Keratinocyte (primary cell): ENCODE results near the gene GPR39.

ENCODE experiments used
- EZH2 ChIP-seq: IDR thresholded peaks from one replicate; pipeline ENCODE4 v1.6.1; 2012; ENCODE audit warnings: inconsistent platforms, mild to moderate bottlenecking, low read length, moderate library complexity
- TF ChIP-seq, protein P1 (sequence below), 3 experiments: IDR thresholded peaks in 1 of 3; conservative IDR thresholded peaks in 1 of 3; optimal IDR thresholded peaks in 1 of 3; 2 replicates in 2 of 3; 3 replicates in 1 of 3; pipeline versions ENCODE3 to v1.5.1; 2011; ENCODE audit warnings: low read length in 3 of 3, mild to moderate bottlenecking in 3 of 3, moderate library complexity in 2 of 3, control low read depth in 1 of 3, inconsistent platforms in 1 of 3; ENCODE audit not compliant: insufficient read depth in 2 of 3; ENCODE audit errors: extremely low read depth in 1 of 3

DNA sequence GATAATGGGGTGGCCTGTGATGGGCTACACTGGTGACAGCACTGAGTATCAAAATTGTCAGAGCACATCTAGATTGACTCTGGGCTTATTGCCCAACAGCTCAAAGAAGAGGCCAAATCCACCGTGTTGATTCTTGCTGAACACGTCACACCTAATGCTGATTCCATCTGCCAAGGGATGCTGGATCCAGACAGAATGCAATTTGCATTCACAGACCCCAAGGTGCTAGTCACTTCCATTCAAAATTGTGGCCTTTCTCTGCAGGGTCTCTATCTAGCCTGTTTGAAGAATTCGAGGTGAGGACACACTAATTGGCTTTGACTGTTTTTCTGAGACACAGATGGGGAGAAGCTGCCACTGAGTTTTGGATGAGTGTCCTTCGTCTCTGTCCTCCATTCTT, 13.5 kb upstream of the GPR39 start:
- TF ChIP-seq, protein P1, sequence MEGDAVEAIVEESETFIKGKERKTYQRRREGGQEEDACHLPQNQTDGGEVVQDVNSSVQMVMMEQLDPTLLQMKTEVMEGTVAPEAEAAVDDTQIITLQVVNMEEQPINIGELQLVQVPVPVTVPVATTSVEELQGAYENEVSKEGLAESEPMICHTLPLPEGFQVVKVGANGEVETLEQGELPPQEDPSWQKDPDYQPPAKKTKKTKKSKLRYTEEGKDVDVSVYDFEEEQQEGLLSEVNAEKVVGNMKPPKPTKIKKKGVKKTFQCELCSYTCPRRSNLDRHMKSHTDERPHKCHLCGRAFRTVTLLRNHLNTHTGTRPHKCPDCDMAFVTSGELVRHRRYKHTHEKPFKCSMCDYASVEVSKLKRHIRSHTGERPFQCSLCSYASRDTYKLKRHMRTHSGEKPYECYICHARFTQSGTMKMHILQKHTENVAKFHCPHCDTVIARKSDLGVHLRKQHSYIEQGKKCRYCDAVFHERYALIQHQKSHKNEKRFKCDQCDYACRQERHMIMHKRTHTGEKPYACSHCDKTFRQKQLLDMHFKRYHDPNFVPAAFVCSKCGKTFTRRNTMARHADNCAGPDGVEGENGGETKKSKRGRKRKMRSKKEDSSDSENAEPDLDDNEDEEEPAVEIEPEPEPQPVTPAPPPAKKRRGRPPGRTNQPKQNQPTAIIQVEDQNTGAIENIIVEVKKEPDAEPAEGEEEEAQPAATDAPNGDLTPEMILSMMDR (optimal IDR thresholded peaks at IDR 0.05 in 1 of 3, IDR thresholded peaks at IDR 0.05 in 1 of 3, conservative IDR thresholded peaks at IDR 0.05 in 1 of 3; ENCODE audit: extremely low read depth in 1 of 3, insufficient read depth in 2 of 3, low read length in 3 of 3) = no peak
- no peak for TF ChIP-seq EZH2
